Astrocyte (in vitro differentiated cells and primary cell): ENCODE data around the gene PRKAR2B.

ENCODE experiments used
- CTCF ChIP-seq: IDR thresholded peaks from 2 replicates; pipeline ENCODE4 v1.5.1; 2011; ENCODE audit warnings: low read depth, mild to moderate bottlenecking, inconsistent platforms, low read length, moderate library complexity; ENCODE audit not compliant: insufficient read depth
- EZH2 ChIP-seq: IDR thresholded peaks from 2 replicates; pipeline ENCODE4 v1.6.1; 2012; ENCODE audit warnings: mild to moderate bottlenecking, low read length, inconsistent platforms; ENCODE audit not compliant: insufficient read depth

GRCh38 chr7:107045195-107045960 lies 873 bp downstream of the PRKAR2B start:
- TF ChIP-seq CTCF (no peak), EZH2 (no peak)
